SJSA1 (cell line): ENCODE results near the gene COQ4. TPM values are rescaled to one million over a fixed set of nuclear protein-coding genes. Genes with fewer than 3 reads are reported as not detected.
A peak's percentile ranks its signal among the peaks of the same experiment; 100 is the strongest.

Source experiments
- DNase-seq, 2 experiments: peaks; one replicate each; pipeline ENCODE4 v3.0.0-alpha.2; 2015 to 2020; ENCODE audit warnings: low spot score in 2 of 2, low read depth in 1 of 2
- H3K27ac ChIP-seq: fragments of 250-450 bp; sonication (Bioruptor Pico); 2 replicates; pipeline ENCODE4 v1.5.1; 2020; ENCODE audit warnings: mild to moderate bottlenecking, moderate library complexity
- H3K27me3 ChIP-seq: fragments of 250-450 bp; sonication (Bioruptor Pico); replicated peaks from 2 replicates; pipeline ENCODE4 v1.5.1; 2020; ENCODE audit warnings: mild to moderate bottlenecking, moderate library complexity
- H3K36me3 ChIP-seq: fragments of 250-450 bp; sonication (Bioruptor Pico); 2 replicates; pipeline ENCODE4 v1.5.1; 2020; ENCODE audit warnings: mild to moderate bottlenecking
- H3K4me1 ChIP-seq: fragments of 250-450 bp; sonication (Bioruptor Pico); replicated peaks from 2 replicates; pipeline ENCODE4 v1.6.1; 2021; ENCODE audit warnings: mild to moderate bottlenecking
- H3K4me3 ChIP-seq: fragments of 250-450 bp; sonication (Bioruptor Pico); 2 replicates; pipeline ENCODE4 v1.5.1; 2020; ENCODE audit warnings: mild to moderate bottlenecking
- H3K9me3 ChIP-seq: fragments of 250-450 bp; sonication (Bioruptor Pico); replicated peaks from 2 replicates; pipeline ENCODE4 v1.5.1; 2020; ENCODE audit warnings: mild to moderate bottlenecking
- total RNA-seq: library from RNA; depleted of rRNA; stranded (reverse); fragments of >200 nt; shearing (Covaris generic); gene quantifications from 2 replicates; pipeline ENCODE4 v1.2.3, GENCODE V29; 2014

The COQ4 gene
- total RNA-seq, 1 experiment from 2014 or later = 36.6 TPM

GRCh38 chr9:128365525-128365924, 42.9 kb downstream of the COQ4 start:
- H3K4me3 ChIP-seq = no peak overlapping the region
- peaks cover 16% of the 10 kb centered on the region for H3K4me1 ChIP-seq
- H3K27me3 ChIP-seq = no peaks in the 10 kb centered on the region
- no peak overlapping the region for H3K27ac ChIP-seq
- H3K9me3 ChIP-seq = no peaks in the 10 kb centered on the region
- no peaks in the 10 kb centered on the region for H3K36me3 ChIP-seq
- no peak for DNase-seq

- H3K4me3 ChIP-seq = no peak overlapping the region
- no peaks in the 10 kb centered on the region for H3K27me3 ChIP-seq
- no peak for DNase-seq
- no peaks in the 10 kb centered on the region for H3K9me3 ChIP-seq
- peaks cover 11% of the 10 kb centered on the region for H3K4me1 ChIP-seq
- peaks cover 9% of the 10 kb centered on the region for H3K36me3 ChIP-seq
- no peak overlapping the region for H3K27ac ChIP-seq
Observed at GRCh38 chr9:128369024-128369706, 46.5 kb downstream of the COQ4 start.

- Histone ChIP-seq H3K4me1 (peaks cover 11% of the 10 kb centered on the region), H3K27ac (peak overlapping the region; percentile 46), H3K9me3 (no peaks in the 10 kb centered on the region), H3K27me3 (no peaks in the 10 kb centered on the region), H3K36me3 (peaks cover 9% of the 10 kb centered on the region), H3K4me3 (peak overlapping the region; percentile 67)
- no peak for DNase-seq
Observed at GRCh38 chr9:128370367-128370751, 47.7 kb downstream of the COQ4 start.

GRCh38 chr9:128370752-128371629, 48.4 kb downstream of the COQ4 start, which contains the start of gene URM1:
Gene URM1 (plus strand): TSS chr9:128371374. CDS start chr9:128371381, 7 bp downstream.
- H3K9me3 ChIP-seq = no peaks in the 10 kb centered on the region
- no peaks in the 10 kb centered on the region for H3K27me3 ChIP-seq
- peak within 1 kb of the TSS; percentile 67 for H3K4me3 ChIP-seq
- H3K36me3 ChIP-seq = peaks cover 9% of the 10 kb centered on the region
- H3K4me1 ChIP-seq = peaks cover 11% of the 10 kb centered on the region
- peak; percentile 91 to 95 for DNase-seq
- peak within 1 kb of the TSS; percentile 61 for H3K27ac ChIP-seq

GRCh38 chr9:128371630-128372117, 49.0 kb downstream of the COQ4 start:
- Histone ChIP-seq H3K27ac (peak overlapping the region; percentile 61), H3K36me3 (peaks cover 9% of the 10 kb centered on the region), H3K9me3 (no peaks in the 10 kb centered on the region), H3K27me3 (no peaks in the 10 kb centered on the region), H3K4me3 (peak overlapping the region; percentile 67), H3K4me1 (peaks cover 11% of the 10 kb centered on the region)
- no peak for DNase-seq

- Histone ChIP-seq H3K27me3 (no peaks in the 10 kb centered on the region), H3K27ac (no peak overlapping the region), H3K4me1 (peaks cover 11% of the 10 kb centered on the region), H3K4me3 (peak overlapping the region; percentile 67), H3K36me3 (peaks cover 9% of the 10 kb centered on the region), H3K9me3 (no peaks in the 10 kb centered on the region)
- DNase-seq = no peak
Observed at GRCh38 chr9:128372188-128372641, 49.6 kb downstream of the COQ4 start.

- Histone ChIP-seq H3K36me3 (peaks cover 10% of the 10 kb centered on the region), H3K27ac (no peak overlapping the region), H3K4me3 (no peak overlapping the region)
Observed at GRCh38 chr9:128372784-128373183, 50.1 kb downstream of the COQ4 start.

GRCh38 chr9:128374221-128374675, 51.6 kb downstream of the COQ4 start:
- Histone ChIP-seq H3K4me1 (peaks cover 11% of the 10 kb centered on the region), H3K27ac (no peak overlapping the region), H3K27me3 (no peaks in the 10 kb centered on the region), H3K4me3 (no peak overlapping the region), H3K36me3 (peaks cover 18% of the 10 kb centered on the region), H3K9me3 (no peaks in the 10 kb centered on the region)
- DNase-seq = no peak

More at GRCh38 chr9:128372784-128373183, 50.1 kb downstream of the COQ4 start:
- Histone ChIP-seq H3K9me3 (no peaks in the 10 kb centered on the region), H3K27me3 (no peaks in the 10 kb centered on the region), H3K4me1 (peaks cover 11% of the 10 kb centered on the region)
- no peak for DNase-seq

GRCh38 chr9:128375865-128376264, 53.2 kb downstream of the COQ4 start:
- H3K27me3 ChIP-seq = no peaks in the 10 kb centered on the region
- no peak for DNase-seq
- H3K4me3 ChIP-seq = no peak overlapping the region
- H3K9me3 ChIP-seq = no peaks in the 10 kb centered on the region
- peaks cover 22% of the 10 kb centered on the region for H3K36me3 ChIP-seq
- H3K27ac ChIP-seq = no peak overlapping the region
- peaks cover 11% of the 10 kb centered on the region for H3K4me1 ChIP-seq

- no peak overlapping the region for H3K4me3 ChIP-seq
- no peak overlapping the region for H3K27ac ChIP-seq
- no peaks in the 10 kb centered on the region for H3K4me1 ChIP-seq
- peaks cover 22% of the 10 kb centered on the region for H3K36me3 ChIP-seq
- H3K9me3 ChIP-seq = no peaks in the 10 kb centered on the region
- no peak for DNase-seq
- no peaks in the 10 kb centered on the region for H3K27me3 ChIP-seq
Observed at GRCh38 chr9:128382261-128382660, 59.6 kb downstream of the COQ4 start.

GRCh38 chr9:128383007-128383753, 60.5 kb downstream of the COQ4 start:
- DNase-seq = no peak
- Histone ChIP-seq H3K27me3 (no peaks in the 10 kb centered on the region), H3K9me3 (no peaks in the 10 kb centered on the region), H3K4me1 (no peaks in the 10 kb centered on the region), H3K4me3 (no peak overlapping the region), H3K36me3 (peaks cover 25% of the 10 kb centered on the region), H3K27ac (no peak overlapping the region)
